OCI-LY1 (cell line): Measurements from ENCODE around the gene VWA8.

Experiments used
- H2AFZ ChIP-seq: fragments of 200-600 bp; sonication (generic), shearing (Covaris generic); 2 replicates; pipeline ENCODE4 v1.6.0; 2014; ENCODE audit warnings: antibody characterized with exemption, mild to moderate bottlenecking, low read length
- H3F3A ChIP-seq: fragments of 200-600 bp; sonication (generic), shearing (Covaris generic); 2 replicates; pipeline ENCODE4 v1.6.0; 2014; ENCODE audit warnings: mild to moderate bottlenecking, antibody characterized with exemption, low read length, moderate library complexity; ENCODE audit not compliant: insufficient read depth
- H3K27ac ChIP-seq: fragments of 200-600 bp; sonication (generic); 2 replicates; pipeline ENCODE4 v1.5.1; 2014; ENCODE audit warnings: low read length, mixed run types, mild to moderate bottlenecking, low read depth; ENCODE audit not compliant: poor library complexity, severe bottlenecking
- H3K27me3 ChIP-seq: fragments of 200-600 bp; sonication (generic); 2 replicates; pipeline ENCODE4 v1.6.0; 2014; ENCODE audit warnings: antibody characterized with exemption, mild to moderate bottlenecking, low read length, moderate library complexity; ENCODE audit not compliant: insufficient read depth
- H3K36me3 ChIP-seq: fragments of 200-600 bp; sonication (generic); 2 replicates; pipeline ENCODE4 v1.6.1; 2014; ENCODE audit warnings: mild to moderate bottlenecking, antibody characterized with exemption, low read length, moderate library complexity, mixed read lengths; ENCODE audit not compliant: insufficient read depth
- H3K4me1 ChIP-seq: fragments of 200-600 bp; sonication (generic); 2 replicates; pipeline ENCODE4 v1.5.1; 2014; ENCODE audit warnings: mild to moderate bottlenecking, low read length, moderate library complexity; ENCODE audit not compliant: insufficient read depth, severe bottlenecking
- H3K4me2 ChIP-seq: fragments of 200-600 bp; sonication (generic), shearing (Covaris generic); 2 replicates; pipeline ENCODE4 v1.6.1; 2014; ENCODE audit warnings: low read length
- H3K4me3 ChIP-seq: fragments of 200-600 bp; sonication (generic); 2 replicates; pipeline ENCODE4 v1.5.1; 2014; ENCODE audit warnings: low read length, low read depth, mild to moderate bottlenecking, mixed read lengths; ENCODE audit not compliant: poor library complexity, severe bottlenecking
- H3K79me2 ChIP-seq: fragments of 200-600 bp; shearing (Covaris generic); 2 replicates; pipeline ENCODE4 v1.6.1; 2016; ENCODE audit warnings: mixed run types, low read length, mixed read lengths; ENCODE audit not compliant: insufficient read depth
- H3K9ac ChIP-seq: fragments of 200-600 bp; sonication (generic), shearing (Covaris generic); 2 replicates; pipeline ENCODE4 v1.6.1; 2014; ENCODE audit warnings: mild to moderate bottlenecking, low read length, mixed read lengths
- H3K9me2 ChIP-seq: fragments of 200-600 bp; sonication (generic), shearing (Covaris generic); 2 replicates; pipeline ENCODE4 v1.6.1; 2014; ENCODE audit warnings: low read depth, mild to moderate bottlenecking, low read length, mixed read lengths
- H3K9me3 ChIP-seq: fragments of 200-600 bp; shearing (Covaris generic); 2 replicates; pipeline ENCODE4 v1.6.1; 2014; ENCODE audit warnings: low read length, mixed read lengths
- H4K20me1 ChIP-seq: fragments of 200-600 bp; sonication (generic), shearing (Covaris generic); 2 replicates; pipeline ENCODE4 v1.6.0; 2016; ENCODE audit warnings: mild to moderate bottlenecking, low read length; ENCODE audit not compliant: insufficient read depth
- CTCF ChIP-seq: fragments of 200-600 bp; sonication (generic), shearing (Covaris generic); IDR thresholded peaks from 2 replicates; pipeline ENCODE4 v1.5.1; 2017; ENCODE audit warnings: mild to moderate bottlenecking, antibody characterized with exemption, low read length, moderate library complexity, mixed read lengths
- EZH2 ChIP-seq: fragments of 200-600 bp; sonication (generic), shearing (Covaris generic); IDR thresholded peaks from 2 replicates; pipeline ENCODE4 v1.8.0; 2017; ENCODE audit warnings: borderline replicate concordance, mixed run types, mild to moderate bottlenecking, antibody characterized with exemption, low read length, moderate library complexity, mixed read lengths

The VWA8 gene

DNA sequence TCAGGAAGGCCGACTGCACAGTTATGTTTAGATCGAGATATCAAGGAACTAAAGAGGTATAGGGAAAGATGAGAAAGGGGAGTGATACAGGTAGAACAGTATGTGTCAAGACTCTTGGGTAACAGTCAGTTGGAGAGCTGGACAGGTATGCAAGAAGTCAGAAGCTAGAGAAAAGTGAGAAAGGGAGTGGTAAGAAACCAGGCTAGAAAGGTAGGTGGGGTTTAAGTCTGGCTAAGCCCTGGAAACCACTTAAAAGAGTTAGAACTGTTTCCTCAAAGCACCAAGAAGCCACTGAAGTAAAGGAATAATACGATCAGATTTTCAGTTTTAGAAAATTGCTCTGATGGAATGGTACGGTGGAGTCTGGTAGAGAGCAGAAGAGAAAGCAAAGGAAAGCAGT, 196.4 kb downstream of the VWA8 start:
- H3F3A ChIP-seq = no peaks in the 10 kb centered on the region
- H2AFZ ChIP-seq = no peak overlapping the region
- no peaks in the 10 kb centered on the region for H3K27me3 ChIP-seq
- no peaks in the 10 kb centered on the region for H4K20me1 ChIP-seq
- no peaks in the 10 kb centered on the region for H3K4me1 ChIP-seq
- no peaks in the 10 kb centered on the region for H3K9me2 ChIP-seq
- H3K27ac ChIP-seq = no peak overlapping the region
- H3K9me3 ChIP-seq = no peaks in the 10 kb centered on the region
- H3K36me3 ChIP-seq = peaks cover 21% of the 10 kb centered on the region
- no peak overlapping the region for H3K9ac ChIP-seq
- no peaks in the 10 kb centered on the region for H3K79me2 ChIP-seq
- TF ChIP-seq EZH2 (no peak), CTCF (no peak)
- H3K4me3 ChIP-seq = no peak overlapping the region
- no peak overlapping the region for H3K4me2 ChIP-seq

- Histone ChIP-seq H3K36me3 (peaks cover 29% of the 10 kb centered on the region), H4K20me1 (no peaks in the 10 kb centered on the region), H3K27me3 (no peaks in the 10 kb centered on the region), H3K9ac (no peak overlapping the region), H3K4me2 (no peak overlapping the region), H3K27ac (no peak overlapping the region), H3F3A (no peaks in the 10 kb centered on the region), H3K4me3 (no peak overlapping the region), H3K79me2 (no peaks in the 10 kb centered on the region), H2AFZ (no peak overlapping the region), H3K4me1 (no peaks in the 10 kb centered on the region), H3K9me3 (no peaks in the 10 kb centered on the region), H3K9me2 (no peaks in the 10 kb centered on the region)
- no peak for TF ChIP-seq EZH2
Observed at GRCh38 chr13:41763782-41764181, 197.1 kb downstream of the VWA8 start.

DNA sequence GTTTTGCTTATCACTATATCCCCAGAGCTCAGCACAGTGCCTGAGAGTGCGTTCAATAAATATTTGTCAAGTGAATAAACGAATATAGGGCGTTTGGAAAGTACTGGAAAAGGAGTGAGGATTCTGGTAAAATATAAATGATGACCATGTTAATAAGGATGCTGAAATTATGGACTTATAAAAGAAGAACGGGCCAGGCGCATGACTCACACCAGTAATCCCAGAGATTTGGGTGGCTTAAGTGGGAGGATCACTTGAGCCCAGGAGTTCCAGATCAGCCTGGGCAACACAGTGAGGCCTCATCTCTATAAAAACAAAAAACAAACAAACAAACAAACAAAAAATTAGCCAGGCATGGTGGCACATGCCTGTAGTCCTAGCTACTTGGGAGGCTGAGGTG, 198.1 kb downstream of the VWA8 start:
- TF ChIP-seq CTCF = no peak
- TF ChIP-seq EZH2 = no peak
- Histone ChIP-seq H3K9me2 (no peaks in the 10 kb centered on the region), H4K20me1 (no peaks in the 10 kb centered on the region), H3F3A (no peaks in the 10 kb centered on the region), H3K4me1 (no peaks in the 10 kb centered on the region), H3K27ac (no peak overlapping the region), H3K27me3 (no peaks in the 10 kb centered on the region), H3K9ac (no peak overlapping the region), H3K9me3 (no peaks in the 10 kb centered on the region), H3K36me3 (peaks cover 33% of the 10 kb centered on the region), H3K4me2 (no peak overlapping the region), H3K79me2 (no peaks in the 10 kb centered on the region), H2AFZ (no peak overlapping the region), H3K4me3 (no peak overlapping the region)

DNA sequence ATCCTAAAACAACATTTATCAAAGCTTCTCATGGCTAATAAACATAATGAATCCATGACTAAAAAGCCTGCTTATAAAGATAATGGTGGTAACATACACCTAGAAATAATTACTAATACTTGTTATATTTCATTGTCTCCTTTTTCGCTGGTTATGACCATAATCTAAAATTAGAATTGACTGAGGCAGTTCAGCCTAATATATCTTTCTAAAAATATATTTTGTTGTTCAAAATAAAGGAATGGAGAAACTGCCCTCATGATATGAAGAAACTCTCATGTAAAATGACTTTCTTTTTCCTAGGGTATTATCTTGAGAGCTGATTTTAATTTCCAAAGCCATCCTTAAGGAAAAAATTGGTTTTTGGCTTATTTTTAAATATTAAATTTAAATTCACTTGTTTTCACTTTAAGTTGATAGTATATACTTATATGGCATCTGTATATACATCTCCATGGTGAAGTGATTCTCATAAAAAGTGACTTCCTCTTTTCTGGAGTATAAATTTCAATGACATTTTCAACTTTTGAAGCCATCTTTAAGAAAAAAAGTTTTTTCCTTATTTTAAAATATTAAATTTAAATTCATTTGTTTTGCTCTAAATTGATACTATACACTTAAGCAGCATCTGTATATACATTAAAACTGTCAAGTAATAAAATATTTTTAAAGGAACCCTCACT, 204.6 kb downstream of the VWA8 start:
- no peaks in the 10 kb centered on the region for H3K79me2 ChIP-seq

More for the DNA sequence above, 204.6 kb downstream of the VWA8 start:
- no peaks in the 10 kb centered on the region for H3K27me3 ChIP-seq
- no peaks in the 10 kb centered on the region for H3K4me1 ChIP-seq
- H3K9me2 ChIP-seq = no peaks in the 10 kb centered on the region
- no peak for TF ChIP-seq CTCF
- TF ChIP-seq EZH2 = no peak
- H3K4me3 ChIP-seq = no peak overlapping the region
- H3K9ac ChIP-seq = no peak overlapping the region
- no peak overlapping the region for H3K27ac ChIP-seq
- H3F3A ChIP-seq = no peaks in the 10 kb centered on the region; the same call in 1 of the 2 replicates
- H3K36me3 ChIP-seq = peaks cover 41% of the 10 kb centered on the region
- no peak overlapping the region for H2AFZ ChIP-seq
- no peaks in the 10 kb centered on the region for H3K9me3 ChIP-seq
- no peaks in the 10 kb centered on the region for H4K20me1 ChIP-seq
- no peak overlapping the region for H3K4me2 ChIP-seq
